Measurements from ENCODE around the gene PARP12. TPM values are rescaled to one million over a fixed set of nuclear protein-coding genes. Genes with fewer than 3 reads are reported as not detected.

Gene PARP12
- total and polyA plus RNA-seq, 3 donors from 2014 or later, result 39.4 to 63.1 (median 54.6) TPM

GRCh38 chr7:140009735-140010134, 53.0 kb downstream of the PARP12 start:
- H3K4me1 ChIP-seq, result no peaks in the 10 kb centered on the region
- no peaks in the 10 kb centered on the region for H3K36me3 ChIP-seq (ENCODE audit: low read depth, missing control alignments)
- H3K4me3 ChIP-seq, result no peak overlapping the region
- TF ChIP-seq CTCF (IDR thresholded peaks at IDR 0.05) (no peak), POLR2A (IDR thresholded peaks at IDR 0.05) (no peak)
- H3K27me3 ChIP-seq, result no peaks in the 10 kb centered on the region
- no peak for DNase-seq
- H3K27ac ChIP-seq, result no peak overlapping the region
- H3K9me3 ChIP-seq, result no peaks in the 10 kb centered on the region
- 87 to 94% methylated on average over 10 to 11 of the region's 11 CpGs for WGBS, 2 donors
- intact Hi-C loops (cut with DNase I; ENCODE audit: low total_unique reads), result loop anchor here (10.0 kb wide), 1 partner anchor 235 kb away; the partner anchor contains the start of gene HIPK2

- no peak for TF ChIP-seq POLR2A (IDR thresholded peaks at IDR 0.05)
- no peak for TF ChIP-seq CTCF (IDR thresholded peaks at IDR 0.05)
- Histone ChIP-seq H3K36me3 (ENCODE audit: low read depth, missing control alignments) (no peaks in the 10 kb centered on the region), H3K4me3 (no peak overlapping the region), H3K4me1 (no peaks in the 10 kb centered on the region), H3K27ac (no peak overlapping the region), H3K9me3 (no peaks in the 10 kb centered on the region), H3K27me3 (no peaks in the 10 kb centered on the region)
- DNase-seq, result no peak
- intact Hi-C loops (cut with DNase I; ENCODE audit: low total_unique reads), result loop anchor here (10.0 kb wide), 1 partner anchor 234 kb away; the partner anchor contains the start of gene HIPK2
- 88 to 90% methylated on average over 15 to 16 of the region's 16 CpGs for WGBS, 2 donors
Observed at GRCh38 chr7:140008755-140009610, 53.8 kb downstream of the PARP12 start.

- H3K9me3 ChIP-seq, result no peaks in the 10 kb centered on the region
- H3K4me3 ChIP-seq, result no peak overlapping the region
- no peaks in the 10 kb centered on the region for H3K27me3 ChIP-seq
- WGBS, 2 donors, result 91 to 96% methylated on average over 10 to 11 of the region's 11 CpGs
- no peak overlapping the region for H3K27ac ChIP-seq
- intact Hi-C loops (cut with DNase I; ENCODE audit: low total_unique reads), result loop anchor here (10.0 kb wide), 1 partner anchor 232 kb away; the partner anchor contains the start of gene HIPK2
- H3K4me1 ChIP-seq, result no peaks in the 10 kb centered on the region
- TF ChIP-seq POLR2A (IDR thresholded peaks at IDR 0.05) (no peak), CTCF (IDR thresholded peaks at IDR 0.05) (no peak)
- no peaks in the 10 kb centered on the region for H3K36me3 ChIP-seq (ENCODE audit: low read depth, missing control alignments)
- DNase-seq, result no peak
Observed at GRCh38 chr7:140007051-140007690, 55.6 kb downstream of the PARP12 start.

GRCh38 chr7:140006600-140006999, 56.2 kb downstream of the PARP12 start:
- no peak overlapping the region for H3K27ac ChIP-seq
- H3K27me3 ChIP-seq, result no peaks in the 10 kb centered on the region
- no peak overlapping the region for H3K4me3 ChIP-seq
- intact Hi-C loops (cut with DNase I; ENCODE audit: low total_unique reads), result loop anchor here (10.0 kb wide), 1 partner anchor 232 kb away; the partner anchor contains the start of gene HIPK2
- 93 to 97% methylated on average over 10 of the region's 10 CpGs for WGBS, 2 donors
- no peak for DNase-seq
- H3K4me1 ChIP-seq, result no peaks in the 10 kb centered on the region
- H3K9me3 ChIP-seq, result no peaks in the 10 kb centered on the region
- H3K36me3 ChIP-seq (ENCODE audit: low read depth, missing control alignments), result no peaks in the 10 kb centered on the region
- TF ChIP-seq CTCF (IDR thresholded peaks at IDR 0.05) (no peak), POLR2A (IDR thresholded peaks at IDR 0.05) (no peak)

Measured in testis (tissue), 3 donors.